Left lung (tissue), 10 donors: Measurements from ENCODE around the gene BAHCC1. TPM values are rescaled to one million over a fixed set of nuclear protein-coding genes. Genes with fewer than 3 reads are reported as not detected.
A peak's percentile ranks its signal among the peaks of the same experiment; 100 is the strongest.

ENCODE experiments used
- ATAC-seq: fragments of 200-7000 bp; cut with Tn5 transposase; one replicate; pipeline ENCODE4 v1.9.1; 2020; ENCODE audit warnings: moderate library complexity
- DNase-seq, 4 donors: peaks; one replicate each; pipeline ENCODE4 v3.0.0-alpha.2; 2013 to 2020
- H3K27ac ChIP-seq, 2 donors: fragments of 200-600 bp; sonication (generic) in 1 of 2; one replicate each; pipeline versions ENCODE4 v1.5.0 to v1.8.0; 2020 to 2021
- H3K27me3 ChIP-seq, 2 donors: fragments of 200-600 bp; sonication (generic) in 1 of 2; one replicate each; pipeline versions ENCODE4 v1.5.0 to v1.8.0; 2020 to 2021
- H3K36me3 ChIP-seq, 2 donors: fragments of 200-600 bp; sonication (generic) in 1 of 2; one replicate each; pipeline versions ENCODE4 v1.5.0 to v1.8.0; 2020 to 2021
- H3K4me1 ChIP-seq, 2 donors: fragments of 200-600 bp; one replicate each; pipeline ENCODE4 v1.8.0; 2021
- H3K4me3 ChIP-seq, 2 donors: fragments of 200-600 bp; sonication (generic) in 1 of 2; one replicate each; pipeline versions ENCODE4 v1.5.0 to v1.8.0; 2020 to 2021; ENCODE audit warnings: mild to moderate bottlenecking in 1 of 2
- H3K9me3 ChIP-seq, 2 donors: fragments of 200-600 bp; sonication (generic) in 1 of 2; one replicate each; pipeline versions ENCODE4 v1.5.0 to v1.8.0; 2020 to 2021
- CTCF ChIP-seq, 2 donors: fragments of 200-600 bp; sonication (generic) in 1 of 2; IDR thresholded peaks; one replicate each; pipeline versions ENCODE4 v1.5.0 to v1.8.0; 2021; ENCODE audit warnings: antibody characterized with exemption in 2 of 2
- intact Hi-C, 2 donors: fragments of 100-400 bp; cut with DNase I; formaldehyde crosslinking; loops; one replicate each; pipeline versions ENCODE4 v1.11.2 to v1.14.2; 2022
- polyA plus RNA-seq, 6 donors: library from polyadenylated mRNA; unstranded; fragments of 120-200 nt; gene quantifications; one replicate each; pipeline ENCODE4 v1.2.1, GENCODE V29; 2013; ENCODE audit not compliant: insufficient read length in 6 of 6
- total RNA-seq, 2 donors: library from RNA; stranded (reverse); fragmentation: NEBNext Ultra II Directional; extraction: Animal tissue kit (Norgen Biotek cat#: 25700); gene quantifications; one replicate each; pipeline ENCODE4 v1.2.1, GENCODE V29; 2021
- donor health status: DM: no; HTN: yes; CAD: no.
- donor health status: DM: no; HTN: no; CAD: no.

Gene BAHCC1
- total and polyA plus RNA-seq, 8 donors: 13.6 to 28.5 (median 21.4) TPM

- H3K4me1 ChIP-seq: peaks cover 10 to 22% of the 10 kb centered on the region in 2 donors
- H3K27ac ChIP-seq: no peak overlapping the region
- H3K36me3 ChIP-seq: no peaks in the 10 kb centered on the region
- no peak overlapping the region for H3K4me3 ChIP-seq
- H3K9me3 ChIP-seq: no peaks in the 10 kb centered on the region
- ATAC-seq: no peak
- intact Hi-C loops: no loop called here
- no peak for DNase-seq
- TF ChIP-seq CTCF (IDR thresholded peaks at IDR 0.05): no peak
- peaks cover 0 to 5% of the 10 kb centered on the region in 2 donors for H3K27me3 ChIP-seq
Measured at GRCh38 chr17:81491181-81491581, 95.9 kb downstream of the BAHCC1 start.

- ATAC-seq (no peak), DNase-seq (no peak)
Measured at GRCh38 chr17:81491761-81492160, 96.5 kb downstream of the BAHCC1 start.

GRCh38 chr17:81492202-81492601 is 96.9 kb downstream of the BAHCC1 start:
- no peak for TF ChIP-seq CTCF (IDR thresholded peaks at IDR 0.05)
- Histone ChIP-seq H3K4me1 (peaks cover 10 to 16% of the 10 kb centered on the region in 2 donors), H3K9me3 (no peaks in the 10 kb centered on the region), H3K27ac (no peak overlapping the region), H3K4me3 (no peak overlapping the region), H3K27me3 (peaks cover 0 to 5% of the 10 kb centered on the region in 2 donors), H3K36me3 (no peaks in the 10 kb centered on the region)
- ATAC-seq: no peak
- no peak for DNase-seq
- intact Hi-C loops: no loop called here

More at GRCh38 chr17:81491761-81492160, 96.5 kb downstream of the BAHCC1 start:
- H3K27me3 ChIP-seq: peaks cover 0 to 5% of the 10 kb centered on the region in 2 donors
- H3K9me3 ChIP-seq: no peaks in the 10 kb centered on the region
- no peak for TF ChIP-seq CTCF (IDR thresholded peaks at IDR 0.05)
- H3K4me3 ChIP-seq: no peak overlapping the region
- no peak overlapping the region for H3K27ac ChIP-seq
- intact Hi-C loops: no loop called here
- peaks cover 10 to 20% of the 10 kb centered on the region in 2 donors for H3K4me1 ChIP-seq
- no peaks in the 10 kb centered on the region for H3K36me3 ChIP-seq

GRCh38 chr17:81492706-81493105 is 97.4 kb downstream of the BAHCC1 start:
- Histone ChIP-seq H3K9me3 (no peaks in the 10 kb centered on the region), H3K27ac (no peak overlapping the region), H3K36me3 (no peaks in the 10 kb centered on the region), H3K4me1 (peaks cover 7 to 11% of the 10 kb centered on the region in 2 donors), H3K4me3 (no peak overlapping the region), H3K27me3 (peaks cover 0 to 5% of the 10 kb centered on the region in 2 donors)
- no peak for ATAC-seq
- intact Hi-C loops: no loop called here
- DNase-seq: no peak
- no peak for TF ChIP-seq CTCF (IDR thresholded peaks at IDR 0.05)

- Histone ChIP-seq H3K9me3 (no peaks in the 10 kb centered on the region), H3K27me3 (peaks cover 0 to 5% of the 10 kb centered on the region in 2 donors), H3K27ac (no peak overlapping the region), H3K4me1 (peaks cover 7% of the 10 kb centered on the region in 2 donors), H3K36me3 (no peaks in the 10 kb centered on the region), H3K4me3 (no peak overlapping the region)
- intact Hi-C loops: no loop called here
- TF ChIP-seq CTCF (IDR thresholded peaks at IDR 0.05): no peak
- DNase-seq (no peak), ATAC-seq (peak; percentile 60)
Measured at GRCh38 chr17:81493198-81494038, 98.2 kb downstream of the BAHCC1 start.
